Activated T-cell treated with anti-CD3 and anti-CD28 coated beads, Interleukin-2, amount 50 U/mL, for 72 hours (primary cell): Measurements from ENCODE around the gene BST1. TPM values are rescaled to one million over a fixed set of nuclear protein-coding genes. Genes with fewer than 3 reads are reported as not detected.
A peak's percentile ranks its signal among the peaks of the same experiment; 100 is the strongest.

ENCODE experiments used
- ATAC-seq, 2 donors: fragments of 150-1000 bp; cut with Tn5 transposase; replicated peaks in 1 of 2; 2 replicates each; pipeline ENCODE4 v1.10.0; 2021; ENCODE audit warnings: moderate library complexity in 2 of 2, mild to moderate bottlenecking in 1 of 2
- DNase-seq, 2 donors: peaks; one replicate each; pipeline ENCODE4 v3.0.0; 2021 to 2022; ENCODE audit warnings: mixed read lengths in 1 of 2
- H3K27ac Mint-ChIP-seq: one replicate; pipeline ENCODE4 v1.8.0; 2022; ENCODE audit warnings: mild to moderate bottlenecking, moderate library complexity, mixed read lengths
- H3K27me3 Mint-ChIP-seq: one replicate; pipeline ENCODE4 v1.8.0; 2022; ENCODE audit warnings: low read depth, mixed read lengths
- H3K36me3 Mint-ChIP-seq, 2 donors: one replicate each; pipeline ENCODE4 v1.8.0; 2022; ENCODE audit warnings: mixed read lengths in 2 of 2, mild to moderate bottlenecking in 1 of 2; ENCODE audit not compliant: insufficient read depth in 2 of 2
- H3K4me1 Mint-ChIP-seq: one replicate; pipeline ENCODE4 v1.8.0; 2022; ENCODE audit warnings: low read depth, mixed read lengths
- H3K4me3 Mint-ChIP-seq, 2 donors: one replicate each; pipeline ENCODE4 v1.8.0; 2022; ENCODE audit warnings: mild to moderate bottlenecking in 2 of 2, mixed read lengths in 2 of 2, moderate library complexity in 2 of 2
- H3K9me3 Mint-ChIP-seq, 2 donors: one replicate each; pipeline ENCODE4 v1.8.0; 2022; ENCODE audit warnings: mixed read lengths in 2 of 2
- total RNA-seq, 2 donors: library from RNA; stranded (reverse); gene quantifications; one replicate each; pipeline ENCODE4 v1.2.3, GENCODE V29; 2022

BST1 gene
- total RNA-seq, 2 donors from 2014 or later: 0.24 to 0.65 TPM

- Mint-ChIP-seq H3K4me1 (peaks cover 79% of the 10 kb centered on the region), H3K36me3 (peaks cover 5 to 14% of the 10 kb centered on the region in 2 donors), H3K9me3 (peaks cover 4 to 9% of the 10 kb centered on the region in 2 donors), H3K4me3 (no peak overlapping the region), H3K27ac (no peak overlapping the region), H3K27me3 (peaks cover 18% of the 10 kb centered on the region)
- no peak for DNase-seq
- ATAC-seq: no peak
Measured at GRCh38 chr4:15769202-15769601, 66.3 kb downstream of the BST1 start.

GRCh38 chr4:15771216-15772058 lies 68.6 kb downstream of the BST1 start:
- DNase-seq (peak; percentile 41 to 47), ATAC-seq (peak; percentile 87 to 88)
- peaks cover 72% of the 10 kb centered on the region for H3K4me1 Mint-ChIP-seq
- H3K4me3 Mint-ChIP-seq: peak overlapping the region; percentile 71 to 82
- H3K27me3 Mint-ChIP-seq: peaks cover 40% of the 10 kb centered on the region
- H3K27ac Mint-ChIP-seq: peak overlapping the region; percentile 77
- no peaks in the 10 kb centered on the region for H3K9me3 Mint-ChIP-seq
- H3K36me3 Mint-ChIP-seq: peaks cover 7 to 8% of the 10 kb centered on the region in 2 donors

- Mint-ChIP-seq H3K27me3 (peaks cover 55% of the 10 kb centered on the region), H3K27ac (no peak overlapping the region), H3K36me3 (peaks cover 5 to 6% of the 10 kb centered on the region in 2 donors), H3K4me1 (peaks cover 66% of the 10 kb centered on the region), H3K4me3 (no peak overlapping the region), H3K9me3 (no peaks in the 10 kb centered on the region)
- ATAC-seq (peak; percentile 38 to 41), DNase-seq (peak; percentile 37 to 38)
Measured at GRCh38 chr4:15774020-15774420, 71.2 kb downstream of the BST1 start.

GRCh38 chr4:15776871-15777648 lies 74.2 kb downstream of the BST1 start:
- Mint-ChIP-seq H3K4me1 (peaks cover 65% of the 10 kb centered on the region), H3K36me3 (peaks cover 15 to 16% of the 10 kb centered on the region in 2 donors), H3K27ac (no peak overlapping the region), H3K4me3 (peak overlapping the region in 1 of 2 donors; percentile 90), H3K9me3 (no peaks in the 10 kb centered on the region), H3K27me3 (peaks cover 54% of the 10 kb centered on the region)
- DNase-seq: no peak
- no peak for ATAC-seq

- H3K36me3 Mint-ChIP-seq: peaks cover 17 to 19% of the 10 kb centered on the region in 2 donors
- peak overlapping the region; percentile 86 to 90 for H3K4me3 Mint-ChIP-seq
- DNase-seq (no peak), ATAC-seq (no peak)
- H3K4me1 Mint-ChIP-seq: peaks cover 65% of the 10 kb centered on the region
- H3K9me3 Mint-ChIP-seq: no peaks in the 10 kb centered on the region
- H3K27ac Mint-ChIP-seq: no peak overlapping the region
- H3K27me3 Mint-ChIP-seq: peaks cover 47% of the 10 kb centered on the region
Measured at GRCh38 chr4:15777697-15778288, 74.9 kb downstream of the BST1 start.

- Mint-ChIP-seq H3K9me3 (no peaks in the 10 kb centered on the region), H3K27ac (no peak within 1 kb of the TSS), H3K4me1 (peaks cover 68% of the 10 kb centered on the region), H3K4me3 (peak within 1 kb of the TSS; percentile 86 to 90), H3K36me3 (peaks cover 19 to 20% of the 10 kb centered on the region in 2 donors), H3K27me3 (peaks cover 41% of the 10 kb centered on the region)
- peak; percentile 60 to 70 for ATAC-seq
- DNase-seq: peak; percentile 72 to 73
Measured at GRCh38 chr4:15778289-15779241, 75.7 kb downstream of the BST1 start, which contains the start of gene CD38. TSS of gene CD38 (plus strand) at chr4:15778328. CDS start at chr4:15778415, 87 bp downstream.

- ATAC-seq (no peak), DNase-seq (no peak)
- Mint-ChIP-seq H3K9me3 (no peaks in the 10 kb centered on the region), H3K36me3 (peaks cover 18 to 22% of the 10 kb centered on the region in 2 donors), H3K27me3 (peaks cover 36% of the 10 kb centered on the region), H3K4me3 (peak overlapping the region; percentile 86 to 90), H3K4me1 (peaks cover 68% of the 10 kb centered on the region), H3K27ac (no peak overlapping the region)
Measured at GRCh38 chr4:15779306-15779705, 76.4 kb downstream of the BST1 start.

- Mint-ChIP-seq H3K36me3 (peaks cover 20 to 22% of the 10 kb centered on the region in 2 donors), H3K4me1 (peaks cover 66% of the 10 kb centered on the region), H3K9me3 (no peaks in the 10 kb centered on the region), H3K4me3 (peak overlapping the region; percentile 86 to 90), H3K27me3 (peaks cover 31% of the 10 kb centered on the region), H3K27ac (no peak overlapping the region)
- DNase-seq (no peak), ATAC-seq (no peak)
Measured at GRCh38 chr4:15779809-15780208, 76.9 kb downstream of the BST1 start.

- no peaks in the 10 kb centered on the region for H3K9me3 Mint-ChIP-seq
- H3K4me1 Mint-ChIP-seq: peaks cover 66% of the 10 kb centered on the region
- H3K27ac Mint-ChIP-seq: peak overlapping the region; percentile 17
- ATAC-seq (peak; percentile 61 to 73), DNase-seq (peak; percentile 53 to 67)
- H3K36me3 Mint-ChIP-seq: peaks cover 19 to 33% of the 10 kb centered on the region in 2 donors
- peak overlapping the region; percentile 86 to 90 for H3K4me3 Mint-ChIP-seq
- H3K27me3 Mint-ChIP-seq: peaks cover 13% of the 10 kb centered on the region
Measured at GRCh38 chr4:15781427-15782095, 78.7 kb downstream of the BST1 start.
